PFSK-1 (cell line): ENCODE measurements around the gene CLASP1.

Experiments
- FOXP2 ChIP-seq: optimal IDR thresholded peaks from 2 replicates; pipeline ENCODE3; 2011; ENCODE audit warnings: borderline replicate concordance, control low read depth, inconsistent platforms; ENCODE audit not compliant: insufficient read depth; ENCODE audit errors: extremely low read length, extremely low read depth
- POLR2AphosphoS5 ChIP-seq: IDR thresholded peaks from 2 replicates; pipeline ENCODE4 v1.6.1; 2012; ENCODE audit warnings: low read depth, mild to moderate bottlenecking, control low read depth, low read length, moderate library complexity
- REST ChIP-seq, 2 experiments: IDR thresholded peaks; 2 replicates each; pipeline versions ENCODE4 v1.6.1 to v1.8.0; 2011 to 2012; ENCODE audit warnings: low read depth in 2 of 2, low read length in 2 of 2, control low read depth in 1 of 2, inconsistent platforms in 1 of 2, mild to moderate bottlenecking in 1 of 2, moderate library complexity in 1 of 2; ENCODE audit not compliant: insufficient read depth in 1 of 2

GRCh38 chr2:121367246-121367900, 281.9 kb downstream of the CLASP1 start:
- no peak for TF ChIP-seq POLR2AphosphoS5
- TF ChIP-seq REST (IDR thresholded peaks at IDR 0.05; ENCODE audit: insufficient read depth in 1 of 2, low read depth in 2 of 2, low read length in 2 of 2), result no peak
- TF ChIP-seq FOXP2, result no peak
